OCI-LY1 (cell line): ENCODE measurements around the gene ETNK2.

ENCODE experiments used
- EZH2 ChIP-seq: fragments of 200-600 bp; sonication (generic), shearing (Covaris generic); IDR thresholded peaks from 2 replicates; pipeline ENCODE4 v1.8.0; 2017; ENCODE audit warnings: borderline replicate concordance, mixed run types, mild to moderate bottlenecking, antibody characterized with exemption, low read length, moderate library complexity, mixed read lengths
- TF ChIP-seq, protein P1 (sequence below): fragments of 200-600 bp; sonication (generic), shearing (Covaris generic); IDR thresholded peaks from 2 replicates; pipeline ENCODE4 v1.5.1; 2017; ENCODE audit warnings: mild to moderate bottlenecking, antibody characterized with exemption, low read length, moderate library complexity, mixed read lengths

GRCh38 chr1:204093781-204094180 lies 58.1 kb downstream of the ETNK2 start:
- TF ChIP-seq, protein P1, sequence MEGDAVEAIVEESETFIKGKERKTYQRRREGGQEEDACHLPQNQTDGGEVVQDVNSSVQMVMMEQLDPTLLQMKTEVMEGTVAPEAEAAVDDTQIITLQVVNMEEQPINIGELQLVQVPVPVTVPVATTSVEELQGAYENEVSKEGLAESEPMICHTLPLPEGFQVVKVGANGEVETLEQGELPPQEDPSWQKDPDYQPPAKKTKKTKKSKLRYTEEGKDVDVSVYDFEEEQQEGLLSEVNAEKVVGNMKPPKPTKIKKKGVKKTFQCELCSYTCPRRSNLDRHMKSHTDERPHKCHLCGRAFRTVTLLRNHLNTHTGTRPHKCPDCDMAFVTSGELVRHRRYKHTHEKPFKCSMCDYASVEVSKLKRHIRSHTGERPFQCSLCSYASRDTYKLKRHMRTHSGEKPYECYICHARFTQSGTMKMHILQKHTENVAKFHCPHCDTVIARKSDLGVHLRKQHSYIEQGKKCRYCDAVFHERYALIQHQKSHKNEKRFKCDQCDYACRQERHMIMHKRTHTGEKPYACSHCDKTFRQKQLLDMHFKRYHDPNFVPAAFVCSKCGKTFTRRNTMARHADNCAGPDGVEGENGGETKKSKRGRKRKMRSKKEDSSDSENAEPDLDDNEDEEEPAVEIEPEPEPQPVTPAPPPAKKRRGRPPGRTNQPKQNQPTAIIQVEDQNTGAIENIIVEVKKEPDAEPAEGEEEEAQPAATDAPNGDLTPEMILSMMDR = no peak
- TF ChIP-seq EZH2 = no peak
